ENCODE measurements around the gene DCAF10. TPM values are rescaled to one million over a fixed set of nuclear protein-coding genes. Genes with fewer than 3 reads are reported as not detected.
"Not testable (repeated sequence)": the region's sequence is repeated elsewhere in the genome, so short reads cannot be mapped to it uniquely, and the experiment has no call there.

The DCAF10 gene
- polyA plus RNA-seq, 1 donor = 24.1 TPM

DNA sequence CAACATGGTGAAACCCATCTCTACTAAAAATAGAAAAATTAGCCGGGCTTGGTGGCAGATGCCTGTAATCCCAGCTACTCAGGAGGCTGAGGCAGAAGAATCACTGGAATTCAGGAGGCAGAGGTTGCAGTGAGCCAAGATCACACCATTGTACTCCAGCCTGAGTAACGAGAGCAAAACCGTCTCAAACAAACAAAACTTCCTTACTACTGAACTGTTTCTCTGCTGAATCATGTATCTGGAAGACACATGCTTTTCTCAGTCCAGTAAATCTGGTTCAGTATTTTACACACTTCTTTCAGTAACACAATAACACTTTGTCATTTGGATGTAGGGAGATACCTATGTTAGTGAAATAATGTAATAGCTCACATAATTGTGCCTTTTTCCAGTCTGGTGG is 39.1 kb upstream of the DCAF10 start:
- Histone ChIP-seq H3K4me1 (ENCODE audit: control insufficient read depth, insufficient read depth, low read length) (peaks cover 13% of the 10 kb centered on the region), H3K9me3 (ENCODE audit: control insufficient read depth, low read depth, low read length) (no peaks in the 10 kb centered on the region), H3K27ac (ENCODE audit: low read length) (peak overlapping the region; percentile 81), H3K4me3 (ENCODE audit: low read length) (no peak overlapping the region), H3K36me3 (ENCODE audit: control insufficient read depth, insufficient read depth, low read length) (peaks cover 6% of the 10 kb centered on the region), H3K27me3 (ENCODE audit: control insufficient read depth, insufficient read depth, low read length) (no peaks in the 10 kb centered on the region)
- DNase-seq = peak in 1 of 2 donors; percentile 62
- no CpG with 5 or more reads among the region's 3 CpGs for WGBS (ENCODE audit: insufficient coverage, low lambda C conversion rate)

DNA sequence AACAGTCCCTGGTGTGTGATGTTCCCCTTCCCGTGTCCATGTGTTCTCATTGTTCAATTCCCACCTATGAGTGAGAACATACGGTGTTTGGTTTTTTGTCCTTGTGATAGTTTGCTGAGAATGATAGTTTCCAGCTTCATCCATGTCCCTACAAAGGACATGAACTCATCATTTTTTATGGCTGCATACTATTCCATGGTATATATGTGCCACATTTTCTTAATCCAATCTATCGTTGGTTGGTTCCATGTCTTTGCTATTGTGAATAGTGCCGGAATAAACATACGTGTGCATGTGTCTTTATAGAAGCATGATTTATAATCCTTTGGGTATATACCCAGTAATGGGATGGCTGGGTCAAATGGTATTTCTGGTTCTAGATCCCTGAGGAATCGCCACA is 35.3 kb upstream of the DCAF10 start:
- Histone ChIP-seq H3K36me3 (ENCODE audit: control insufficient read depth, insufficient read depth, low read length) (peaks cover 17% of the 10 kb centered on the region), H3K4me1 (ENCODE audit: control insufficient read depth, insufficient read depth, low read length) (peaks cover 10% of the 10 kb centered on the region)
- H3K27me3 ChIP-seq (ENCODE audit: control insufficient read depth, insufficient read depth, low read length); DNase-seq; H3K9me3 ChIP-seq (ENCODE audit: control insufficient read depth, low read depth, low read length); H3K4me3 ChIP-seq (ENCODE audit: low read length); H3K27ac ChIP-seq (ENCODE audit: low read length): not testable (repeated sequence)
- no CpG with 5 or more reads among the region's 6 CpGs for WGBS (ENCODE audit: insufficient coverage, low lambda C conversion rate)

DNA sequence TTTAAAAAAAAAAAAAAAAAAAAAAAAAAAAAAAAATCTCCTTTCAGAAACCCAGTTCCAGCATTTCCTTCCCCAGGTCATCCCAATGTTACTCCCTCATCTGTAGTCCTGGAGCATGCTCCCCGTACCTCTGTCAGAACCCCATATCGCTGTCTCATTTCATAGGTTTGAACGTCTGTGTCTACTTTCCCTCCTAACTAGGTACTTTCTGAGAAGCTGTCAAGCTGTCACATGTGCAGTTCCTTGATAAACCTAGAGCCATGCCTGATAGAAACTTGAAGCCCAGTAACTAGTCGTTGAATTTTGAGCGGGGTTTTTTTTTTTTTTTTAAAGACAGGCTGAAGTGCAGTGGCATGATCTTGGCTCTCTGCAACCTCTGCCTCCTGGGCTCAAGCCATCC is 31.3 kb upstream of the DCAF10 start:
- no peak overlapping the region for H3K4me3 ChIP-seq (ENCODE audit: low read length)
- H3K36me3 ChIP-seq (ENCODE audit: control insufficient read depth, insufficient read depth, low read length) = peaks cover 38% of the 10 kb centered on the region
- no CpG with 5 or more reads among the region's 5 CpGs for WGBS (ENCODE audit: insufficient coverage, low lambda C conversion rate)
- H3K4me1 ChIP-seq (ENCODE audit: control insufficient read depth, insufficient read depth, low read length) = no peaks in the 10 kb centered on the region
- no peak for DNase-seq
- no peak overlapping the region for H3K27ac ChIP-seq (ENCODE audit: low read length)
- H3K27me3 ChIP-seq (ENCODE audit: control insufficient read depth, insufficient read depth, low read length) = no peaks in the 10 kb centered on the region
- no peaks in the 10 kb centered on the region for H3K9me3 ChIP-seq (ENCODE audit: control insufficient read depth, low read depth, low read length)

DNA sequence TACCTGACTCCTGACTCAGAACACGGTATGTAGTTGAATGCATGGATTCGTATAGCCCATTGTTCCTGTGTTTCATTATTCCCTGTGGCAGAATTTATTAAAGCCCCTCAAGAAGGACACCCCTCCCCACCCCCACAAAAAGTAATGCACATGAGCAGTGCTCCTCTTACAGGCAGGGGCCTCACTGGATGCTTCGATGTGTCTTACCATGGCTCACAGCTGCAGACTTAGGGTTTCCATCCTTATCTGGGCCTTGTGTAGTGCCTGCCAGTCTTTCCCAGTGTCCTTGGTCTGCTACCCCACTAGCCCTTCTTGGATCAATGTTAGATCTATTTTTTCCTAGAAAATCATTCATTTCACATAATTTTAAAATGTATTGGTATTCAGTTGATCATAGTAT is 30.6 kb upstream of the DCAF10 start:
- Histone ChIP-seq H3K27ac (ENCODE audit: low read length) (no peak overlapping the region), H3K4me1 (ENCODE audit: control insufficient read depth, insufficient read depth, low read length) (no peaks in the 10 kb centered on the region), H3K27me3 (ENCODE audit: control insufficient read depth, insufficient read depth, low read length) (no peaks in the 10 kb centered on the region), H3K9me3 (ENCODE audit: control insufficient read depth, low read depth, low read length) (no peaks in the 10 kb centered on the region), H3K4me3 (ENCODE audit: low read length) (no peak overlapping the region), H3K36me3 (ENCODE audit: control insufficient read depth, insufficient read depth, low read length) (peaks cover 38% of the 10 kb centered on the region)
- DNase-seq = no peak
- WGBS (ENCODE audit: insufficient coverage, low lambda C conversion rate) = no CpG with 5 or more reads among the region's 3 CpGs

DNA sequence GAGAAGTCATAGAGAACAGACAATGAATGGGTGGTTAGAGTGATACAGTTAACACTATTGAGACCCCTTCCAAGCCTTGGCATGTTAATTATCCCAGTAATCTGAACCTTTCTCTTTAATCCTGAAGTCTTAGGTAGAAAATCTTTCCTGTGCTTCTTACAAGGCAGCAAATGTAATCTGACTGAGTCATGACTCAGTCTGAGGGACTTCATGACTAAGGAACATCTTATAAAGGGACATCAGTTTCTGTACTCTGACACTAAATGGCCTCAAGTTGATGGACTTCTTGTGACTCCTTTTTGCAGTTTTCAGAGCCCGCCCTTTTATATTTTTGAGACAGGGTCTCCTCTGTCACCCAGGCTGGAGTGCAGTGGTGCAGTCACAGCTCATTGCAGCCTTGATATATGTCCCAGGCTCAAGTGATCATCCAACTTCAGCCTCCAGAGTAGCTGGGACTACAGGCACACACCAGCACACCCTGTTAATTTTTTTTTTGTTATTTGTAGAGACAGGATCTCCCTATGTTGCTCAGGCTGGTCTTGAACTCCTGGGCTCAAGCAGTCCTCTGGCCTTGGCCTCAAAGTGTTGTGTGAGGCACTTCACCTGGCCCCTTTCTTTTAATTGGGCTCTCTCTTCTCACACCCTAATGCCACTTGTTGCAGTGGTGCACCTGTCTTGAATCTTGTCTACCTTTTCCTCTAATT is 25.2 kb upstream of the DCAF10 start:
- H3K27me3 ChIP-seq (ENCODE audit: control insufficient read depth, insufficient read depth, low read length) = no peaks in the 10 kb centered on the region
- no peak for DNase-seq
- no peaks in the 10 kb centered on the region for H3K4me1 ChIP-seq (ENCODE audit: control insufficient read depth, insufficient read depth, low read length)
- no CpG with 5 or more reads among the region's 1 CpG for WGBS (ENCODE audit: insufficient coverage, low lambda C conversion rate)
- H3K9me3 ChIP-seq (ENCODE audit: control insufficient read depth, low read depth, low read length) = no peaks in the 10 kb centered on the region
- no peak overlapping the region for H3K4me3 ChIP-seq (ENCODE audit: low read length)
- no peak overlapping the region for H3K27ac ChIP-seq (ENCODE audit: low read length)
- peaks cover 61% of the 10 kb centered on the region for H3K36me3 ChIP-seq (ENCODE audit: control insufficient read depth, insufficient read depth, low read length)

DNA sequence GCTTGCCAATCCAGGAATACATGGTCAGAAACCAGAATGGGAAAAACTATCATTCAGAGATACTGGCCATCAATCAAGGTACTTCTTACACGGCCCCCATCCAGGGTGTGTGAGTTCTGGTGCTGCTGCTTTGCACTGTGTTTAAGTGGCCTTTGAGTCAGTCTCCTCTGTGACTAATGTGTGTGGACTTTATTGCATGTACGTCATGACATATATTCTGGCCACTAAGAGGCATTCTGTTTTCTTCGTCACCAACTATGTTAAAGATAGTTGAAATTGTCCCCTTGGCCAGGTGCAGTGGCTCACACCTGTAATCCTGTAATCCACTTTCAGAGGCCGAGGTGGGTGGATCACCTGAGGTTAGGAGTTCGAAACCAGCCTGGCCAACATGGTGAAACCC is 24.3 kb upstream of the DCAF10 start:
- peaks cover 67% of the 10 kb centered on the region for H3K36me3 ChIP-seq (ENCODE audit: control insufficient read depth, insufficient read depth, low read length)
- DNase-seq = no peak
- no peak overlapping the region for H3K4me3 ChIP-seq (ENCODE audit: low read length)
- H3K27ac ChIP-seq (ENCODE audit: low read length) = no peak overlapping the region
- H3K4me1 ChIP-seq (ENCODE audit: control insufficient read depth, insufficient read depth, low read length) = no peaks in the 10 kb centered on the region
- no peaks in the 10 kb centered on the region for H3K27me3 ChIP-seq (ENCODE audit: control insufficient read depth, insufficient read depth, low read length)
- no CpG with 5 or more reads among the region's 5 CpGs for WGBS (ENCODE audit: insufficient coverage, low lambda C conversion rate)
- no peaks in the 10 kb centered on the region for H3K9me3 ChIP-seq (ENCODE audit: control insufficient read depth, low read depth, low read length)

DNA sequence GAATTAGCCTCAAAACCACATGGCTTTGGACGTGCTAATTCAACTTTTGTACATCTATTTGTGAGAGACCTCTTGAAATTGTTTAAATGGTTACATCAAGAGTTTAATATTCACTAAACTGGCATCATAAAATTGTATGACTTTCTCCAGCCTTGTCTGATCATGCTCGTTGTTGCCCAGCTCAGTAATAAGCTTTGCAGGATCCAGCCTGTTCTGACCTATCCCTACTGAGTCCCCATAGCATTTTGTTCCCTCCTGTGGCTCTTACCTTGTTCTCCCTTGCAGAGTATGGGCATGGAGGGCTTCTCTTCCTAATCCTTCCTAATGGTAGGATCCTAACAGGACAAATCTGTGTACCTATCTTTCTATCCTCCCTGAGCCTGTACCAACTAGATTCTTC is 22.1 kb upstream of the DCAF10 start:
- Histone ChIP-seq H3K36me3 (ENCODE audit: control insufficient read depth, insufficient read depth, low read length) (peaks cover 71% of the 10 kb centered on the region), H3K9me3 (ENCODE audit: control insufficient read depth, low read depth, low read length) (no peaks in the 10 kb centered on the region), H3K4me3 (ENCODE audit: low read length) (no peak overlapping the region), H3K27me3 (ENCODE audit: control insufficient read depth, insufficient read depth, low read length) (no peaks in the 10 kb centered on the region), H3K27ac (ENCODE audit: low read length) (no peak overlapping the region), H3K4me1 (ENCODE audit: control insufficient read depth, insufficient read depth, low read length) (no peaks in the 10 kb centered on the region)
- WGBS (ENCODE audit: insufficient coverage, low lambda C conversion rate) = 60% methylated on average over 1 of the region's 2 CpGs
- no peak for DNase-seq

DNA sequence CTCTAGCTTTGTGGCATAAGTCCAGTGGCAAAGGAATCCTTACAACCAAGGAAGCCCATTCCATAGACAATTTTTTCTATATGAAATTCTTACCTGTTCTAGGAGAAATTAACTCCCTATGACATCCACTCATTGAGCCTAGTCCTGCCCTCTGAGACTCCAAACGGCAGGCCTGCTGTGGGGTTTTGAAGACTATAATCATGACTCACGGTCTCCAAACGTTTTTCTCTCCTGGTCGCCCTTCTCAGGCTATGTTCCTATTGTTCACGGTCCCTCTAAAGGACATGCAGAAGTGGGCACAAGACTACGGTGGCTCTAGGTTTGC is 16.3 kb upstream of the DCAF10 start:
- H3K27ac ChIP-seq (ENCODE audit: low read length) = peak overlapping the region; percentile 74
- peaks cover 30% of the 10 kb centered on the region for H3K36me3 ChIP-seq (ENCODE audit: control insufficient read depth, insufficient read depth, low read length)
- peak in 1 of 2 donors; percentile 17 for DNase-seq
- no CpG with 5 or more reads among the region's 6 CpGs for WGBS (ENCODE audit: insufficient coverage, low lambda C conversion rate)
- peak overlapping the region; percentile 80 for H3K4me3 ChIP-seq (ENCODE audit: low read length)
- H3K4me1 ChIP-seq (ENCODE audit: control insufficient read depth, insufficient read depth, low read length) = peaks cover 3% of the 10 kb centered on the region
- peaks cover 10% of the 10 kb centered on the region for H3K27me3 ChIP-seq (ENCODE audit: control insufficient read depth, insufficient read depth, low read length)
- peaks cover 8% of the 10 kb centered on the region for H3K9me3 ChIP-seq (ENCODE audit: control insufficient read depth, low read depth, low read length)

DNA sequence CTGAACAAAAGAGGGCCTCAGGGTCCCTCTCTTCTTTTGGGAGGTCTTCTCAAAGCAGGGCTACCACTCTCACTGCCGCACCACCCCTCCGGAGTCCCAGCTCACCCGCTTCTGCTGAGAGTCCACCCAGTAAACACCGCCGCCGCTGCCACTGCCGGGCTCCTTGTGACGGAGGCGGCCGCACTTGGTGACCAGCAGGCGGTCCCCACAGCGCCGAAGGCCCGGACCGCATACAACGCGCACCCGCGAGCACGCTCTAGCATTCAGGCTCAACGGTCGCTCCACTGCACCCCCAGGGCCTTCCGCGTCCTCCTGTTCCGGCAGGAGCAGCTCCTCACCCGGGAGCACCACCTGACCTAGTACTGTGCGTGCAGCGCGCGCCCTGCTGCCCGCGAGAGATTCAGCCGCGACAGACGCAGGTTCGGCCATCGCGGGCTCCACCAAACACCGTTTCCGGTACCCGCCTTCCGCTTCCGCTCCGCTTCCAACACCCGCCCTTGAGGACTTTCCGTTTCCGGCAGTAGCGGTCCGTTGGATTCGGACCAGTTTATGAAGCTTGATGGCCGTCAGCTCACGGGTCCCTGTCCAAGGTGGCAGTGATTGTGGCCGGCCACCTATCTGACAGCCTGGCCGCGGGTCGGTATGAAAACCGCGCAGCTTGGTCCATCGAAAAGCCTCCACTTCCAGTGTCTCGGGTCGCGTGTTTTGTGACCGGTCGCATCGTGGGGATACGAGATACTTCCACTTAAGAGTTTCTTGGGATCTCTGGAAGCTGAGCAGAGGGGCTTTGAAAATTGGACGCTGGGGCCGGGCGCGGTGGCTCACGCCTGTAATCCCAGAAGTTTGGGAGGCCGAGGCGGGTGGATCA is 15.7 kb upstream of the DCAF10 start, which contains the start of gene EXOSC3:
Gene EXOSC3, minus strand, starts transcription at position 449 of the 868 bp plus-strand sequence. Its CDS starts 20 bp downstream, at position 429.
- Histone ChIP-seq H3K4me1 (ENCODE audit: control insufficient read depth, insufficient read depth, low read length) (peaks cover 3% of the 10 kb centered on the region), H3K4me3 (ENCODE audit: low read length) (peak within 1 kb of the TSS; percentile 80), H3K9me3 (ENCODE audit: control insufficient read depth, low read depth, low read length) (peaks cover 8% of the 10 kb centered on the region), H3K27ac (ENCODE audit: low read length) (peak within 1 kb of the TSS; percentile 74), H3K36me3 (ENCODE audit: control insufficient read depth, insufficient read depth, low read length) (peaks cover 25% of the 10 kb centered on the region), H3K27me3 (ENCODE audit: control insufficient read depth, insufficient read depth, low read length) (peaks cover 10% of the 10 kb centered on the region)
- WGBS (ENCODE audit: insufficient coverage, low lambda C conversion rate) = no CpG with 5 or more reads among the region's 73 CpGs
- DNase-seq = peak; percentile 82 to 92

DNA sequence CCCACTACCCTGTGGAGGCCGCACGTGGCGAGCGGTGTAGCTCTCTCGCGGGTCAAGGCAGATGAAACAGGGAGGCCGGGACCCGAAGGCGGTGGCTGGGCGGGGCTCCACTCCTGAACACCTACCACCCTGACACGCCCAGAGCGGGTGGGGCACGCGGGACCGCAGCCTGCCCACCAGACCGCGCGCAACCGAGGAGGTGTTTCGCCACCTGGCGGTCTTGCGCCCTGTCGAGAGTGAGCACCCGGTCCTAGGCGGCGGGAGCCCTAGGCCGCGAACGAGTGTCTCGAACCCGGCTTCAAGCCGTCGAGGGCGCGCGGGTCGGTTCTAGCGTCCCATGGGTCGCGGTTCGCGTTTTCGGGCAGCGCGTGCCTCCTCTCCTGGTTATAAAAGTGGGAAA is 13.5 kb upstream of the DCAF10 start:
- Histone ChIP-seq H3K4me1 (ENCODE audit: control insufficient read depth, insufficient read depth, low read length) (peaks cover 3% of the 10 kb centered on the region), H3K36me3 (ENCODE audit: control insufficient read depth, insufficient read depth, low read length) (peaks cover 13% of the 10 kb centered on the region), H3K27me3 (ENCODE audit: control insufficient read depth, insufficient read depth, low read length) (peaks cover 10% of the 10 kb centered on the region), H3K27ac (ENCODE audit: low read length) (no peak overlapping the region), H3K9me3 (ENCODE audit: control insufficient read depth, low read depth, low read length) (peaks cover 8% of the 10 kb centered on the region), H3K4me3 (ENCODE audit: low read length) (no peak overlapping the region)
- WGBS (ENCODE audit: insufficient coverage, low lambda C conversion rate) = no CpG with 5 or more reads among the region's 45 CpGs
- DNase-seq = no peak

Measured in large intestine (tissue), 3 donors.